Ishikawa (cell line): Measurements from ENCODE around the gene B4GALNT1.

Experiments used
- CREB1 ChIP-seq: IDR thresholded peaks from 2 replicates; pipeline ENCODE4 v1.6.1; 2012; ENCODE audit warnings: low read depth
- EGR1 ChIP-seq: IDR thresholded peaks from 2 replicates; pipeline ENCODE4 v1.6.1; 2012
- EP300 ChIP-seq: IDR thresholded peaks from 2 replicates; pipeline ENCODE4 v1.6.1; 2012; ENCODE audit warnings: borderline replicate concordance
- NFIC ChIP-seq: IDR thresholded peaks from 2 replicates; pipeline ENCODE4 v1.6.1; 2012
- RAD21 ChIP-seq: IDR thresholded peaks from 2 replicates; pipeline ENCODE4 v1.6.1; 2012; ENCODE audit warnings: low read depth
- TAF1 ChIP-seq: IDR thresholded peaks from 2 replicates; pipeline ENCODE4 v1.6.1; 2012; ENCODE audit warnings: low read depth, mild to moderate bottlenecking
- TEAD4 ChIP-seq: IDR thresholded peaks from 2 replicates; pipeline ENCODE4 v1.6.1; 2012
- YY1 ChIP-seq: IDR thresholded peaks from 2 replicates; pipeline ENCODE4 v1.6.1; 2012; ENCODE audit warnings: low read depth
- ZBTB7A ChIP-seq: IDR thresholded peaks from 2 replicates; pipeline ENCODE4 v1.6.1; 2012; ENCODE audit warnings: low read depth
- TF ChIP-seq, protein P1 (sequence below): IDR thresholded peaks from 2 replicates; pipeline ENCODE4 v1.6.1; 2012
- TF ChIP-seq, protein P2 (sequence below): IDR thresholded peaks from 2 replicates; pipeline ENCODE4 v1.6.1; 2012; ENCODE audit warnings: low read depth, mild to moderate bottlenecking
- TF ChIP-seq, protein P3 (sequence below): IDR thresholded peaks from 2 replicates; pipeline ENCODE4 v1.6.1; 2012

DNA sequence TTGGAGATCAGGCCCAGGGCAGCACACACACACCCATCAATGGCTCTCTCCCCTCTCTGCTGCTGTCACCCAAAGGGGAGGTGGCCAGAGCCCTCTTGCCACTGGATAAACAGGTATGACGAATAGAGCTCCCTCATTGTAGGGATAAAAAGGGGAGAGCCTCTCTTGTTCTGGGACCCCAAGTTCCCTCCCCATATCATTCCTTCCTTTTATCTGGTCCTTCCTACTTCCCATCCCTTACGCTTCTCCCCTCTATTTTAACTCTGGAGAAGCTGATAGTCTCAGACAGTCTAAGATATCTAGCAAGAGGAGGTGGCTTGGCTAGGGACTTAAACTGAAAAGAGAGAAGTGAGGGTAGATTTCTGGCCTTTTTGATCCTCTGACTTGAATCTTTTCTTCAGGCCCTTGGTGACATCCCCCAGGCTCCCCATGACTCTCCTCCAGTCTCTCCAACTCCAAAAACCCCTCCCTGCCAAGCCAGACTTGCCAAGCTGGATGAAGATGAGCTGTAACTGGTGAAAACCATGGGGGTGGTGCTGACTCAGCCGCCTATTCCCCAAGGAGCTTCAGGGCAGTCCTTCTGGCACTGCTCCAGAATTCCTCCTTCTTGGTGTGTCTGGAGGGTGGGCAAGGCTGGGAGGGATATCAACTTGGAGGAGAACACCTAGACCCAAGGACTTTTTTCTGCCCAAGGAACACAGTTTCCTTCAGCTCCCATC, 16.5 kb downstream of the B4GALNT1 start:
- no peak for TF ChIP-seq YY1
- TF ChIP-seq TEAD4: no peak
- 0 out of 2 replicates have a peak, but pooled peaks have one; percentile 16 for TF ChIP-seq NFIC
- no peak for TF ChIP-seq EGR1
- TF ChIP-seq, protein P1, sequence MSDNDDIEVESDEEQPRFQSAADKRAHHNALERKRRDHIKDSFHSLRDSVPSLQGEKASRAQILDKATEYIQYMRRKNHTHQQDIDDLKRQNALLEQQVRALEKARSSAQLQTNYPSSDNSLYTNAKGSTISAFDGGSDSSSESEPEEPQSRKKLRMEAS: no peak
- TF ChIP-seq ZBTB7A: no peak
- no peak for TF ChIP-seq CREB1
- TF ChIP-seq RAD21: no peak
- TF ChIP-seq, protein P2, sequence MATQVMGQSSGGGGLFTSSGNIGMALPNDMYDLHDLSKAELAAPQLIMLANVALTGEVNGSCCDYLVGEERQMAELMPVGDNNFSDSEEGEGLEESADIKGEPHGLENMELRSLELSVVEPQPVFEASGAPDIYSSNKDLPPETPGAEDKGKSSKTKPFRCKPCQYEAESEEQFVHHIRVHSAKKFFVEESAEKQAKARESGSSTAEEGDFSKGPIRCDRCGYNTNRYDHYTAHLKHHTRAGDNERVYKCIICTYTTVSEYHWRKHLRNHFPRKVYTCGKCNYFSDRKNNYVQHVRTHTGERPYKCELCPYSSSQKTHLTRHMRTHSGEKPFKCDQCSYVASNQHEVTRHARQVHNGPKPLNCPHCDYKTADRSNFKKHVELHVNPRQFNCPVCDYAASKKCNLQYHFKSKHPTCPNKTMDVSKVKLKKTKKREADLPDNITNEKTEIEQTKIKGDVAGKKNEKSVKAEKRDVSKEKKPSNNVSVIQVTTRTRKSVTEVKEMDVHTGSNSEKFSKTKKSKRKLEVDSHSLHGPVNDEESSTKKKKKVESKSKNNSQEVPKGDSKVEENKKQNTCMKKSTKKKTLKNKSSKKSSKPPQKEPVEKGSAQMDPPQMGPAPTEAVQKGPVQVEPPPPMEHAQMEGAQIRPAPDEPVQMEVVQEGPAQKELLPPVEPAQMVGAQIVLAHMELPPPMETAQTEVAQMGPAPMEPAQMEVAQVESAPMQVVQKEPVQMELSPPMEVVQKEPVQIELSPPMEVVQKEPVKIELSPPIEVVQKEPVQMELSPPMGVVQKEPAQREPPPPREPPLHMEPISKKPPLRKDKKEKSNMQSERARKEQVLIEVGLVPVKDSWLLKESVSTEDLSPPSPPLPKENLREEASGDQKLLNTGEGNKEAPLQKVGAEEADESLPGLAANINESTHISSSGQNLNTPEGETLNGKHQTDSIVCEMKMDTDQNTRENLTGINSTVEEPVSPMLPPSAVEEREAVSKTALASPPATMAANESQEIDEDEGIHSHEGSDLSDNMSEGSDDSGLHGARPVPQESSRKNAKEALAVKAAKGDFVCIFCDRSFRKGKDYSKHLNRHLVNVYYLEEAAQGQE: no peak
- TF ChIP-seq EP300: no peak
- no peak for TF ChIP-seq TAF1
- TF ChIP-seq, protein P3, sequence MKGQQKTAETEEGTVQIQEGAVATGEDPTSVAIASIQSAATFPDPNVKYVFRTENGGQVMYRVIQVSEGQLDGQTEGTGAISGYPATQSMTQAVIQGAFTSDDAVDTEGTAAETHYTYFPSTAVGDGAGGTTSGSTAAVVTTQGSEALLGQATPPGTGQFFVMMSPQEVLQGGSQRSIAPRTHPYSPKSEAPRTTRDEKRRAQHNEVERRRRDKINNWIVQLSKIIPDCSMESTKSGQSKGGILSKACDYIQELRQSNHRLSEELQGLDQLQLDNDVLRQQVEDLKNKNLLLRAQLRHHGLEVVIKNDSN: no peak
